NK-92 (cell line): ENCODE results near the gene CMTM3.
"Not testable (repeated sequence)": the region's sequence is repeated elsewhere in the genome, so short reads cannot be mapped to it uniquely, and the experiment has no call there.

Source experiments
- DNase-seq: peaks from one replicate; lab custom pipeline; 2025; ENCODE audit not compliant: unreplicated experiment; lab: John Stamatoyannopoulos, UW

CMTM3 gene

DNA sequence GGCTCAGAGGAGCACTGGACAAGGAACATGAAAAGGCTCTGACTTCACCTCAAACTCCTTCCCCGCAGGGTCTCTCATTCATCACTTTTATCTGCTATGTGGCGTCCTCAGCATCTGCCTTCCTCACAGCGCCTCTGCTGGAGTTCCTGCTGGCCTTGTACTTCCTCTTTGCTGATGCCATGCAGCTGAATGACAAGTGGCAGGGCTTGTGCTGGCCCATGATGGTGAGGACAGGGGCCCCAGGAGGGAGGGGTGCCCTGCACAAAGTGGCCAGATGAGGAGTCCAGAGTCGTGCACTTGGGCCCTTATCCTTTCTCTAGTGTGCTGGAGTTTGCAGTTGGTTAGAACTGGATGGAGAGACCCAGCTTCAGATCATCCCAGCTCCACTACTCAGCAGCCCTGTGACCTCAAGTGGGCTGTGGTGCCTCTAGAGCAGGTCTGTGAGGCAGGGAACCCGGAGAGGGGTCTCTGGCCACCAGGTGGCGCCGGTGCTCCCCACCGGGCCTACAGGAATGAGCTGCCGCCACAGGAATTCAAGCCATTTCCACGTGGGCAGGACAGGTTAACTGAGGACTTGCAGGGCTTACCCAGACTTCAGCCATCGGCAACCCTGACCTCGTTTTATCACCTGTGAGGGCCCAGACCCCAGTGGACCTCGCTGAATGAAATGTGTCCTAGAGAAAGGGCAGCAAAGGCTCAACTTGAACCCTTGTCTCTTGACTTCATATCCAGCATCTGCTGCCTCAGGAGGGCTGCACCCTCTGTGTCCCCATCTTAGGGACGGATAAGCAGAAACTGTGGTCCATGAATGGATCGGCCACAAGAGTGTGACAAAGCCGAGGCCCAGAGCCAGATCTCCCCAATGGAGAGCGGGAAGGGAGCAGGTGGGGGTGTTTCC, 4.0 kb downstream of the CMTM3 start:
- no peak for DNase-seq

DNA sequence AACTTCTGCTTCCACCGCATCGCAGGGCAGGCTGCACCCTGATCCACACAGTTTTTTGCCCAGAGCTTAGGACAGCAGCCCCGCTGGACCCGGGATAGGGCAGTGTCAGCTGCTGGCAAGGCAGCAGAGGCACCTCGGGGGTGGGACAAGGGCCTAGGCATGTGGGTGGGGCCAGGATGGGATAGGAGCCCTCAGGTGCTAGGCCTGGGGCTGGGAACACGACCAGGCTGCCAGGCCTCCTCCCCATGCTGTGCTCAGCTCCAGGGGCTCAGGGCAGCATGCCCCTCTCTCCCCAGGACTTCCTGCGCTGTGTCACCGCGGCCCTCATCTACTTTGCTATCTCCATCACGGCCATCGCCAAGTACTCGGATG, 4.6 kb downstream of the CMTM3 start:
- DNase-seq, result no peak

DNA sequence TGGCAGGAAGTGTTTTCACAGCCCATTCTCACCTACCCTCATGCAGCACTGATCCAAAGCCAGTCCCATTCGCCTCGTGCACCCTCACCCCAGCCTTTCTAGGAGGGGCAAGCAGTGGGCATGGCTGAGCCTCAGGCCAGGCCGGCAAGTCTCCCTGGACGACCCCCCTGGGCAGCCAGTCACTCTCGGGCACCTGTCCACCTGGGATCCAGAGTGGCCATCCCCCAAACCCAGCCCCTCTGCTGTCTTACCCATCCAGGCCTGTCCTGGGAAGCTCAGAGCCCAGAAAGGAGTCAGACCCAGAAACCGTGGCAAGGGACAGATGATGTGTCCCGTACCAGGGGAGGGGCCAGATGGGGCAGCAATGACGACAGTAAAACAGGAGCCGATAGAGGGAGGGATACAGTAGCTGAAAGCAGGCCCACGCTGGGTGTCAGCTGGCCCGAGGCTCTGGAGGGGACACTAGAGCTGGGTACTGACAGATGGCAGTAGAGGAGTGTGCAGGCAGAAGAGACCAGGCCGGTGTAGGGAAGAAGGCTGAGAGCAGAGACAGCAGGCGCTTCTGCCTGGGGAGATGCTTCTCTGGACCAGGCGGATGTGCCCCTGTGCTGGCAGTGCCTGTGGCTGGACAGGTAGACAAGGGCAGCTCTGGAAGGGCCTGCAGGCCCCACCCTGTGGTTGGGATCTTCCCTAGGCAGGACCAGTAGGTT, 5.8 kb downstream of the CMTM3 start:
- no peak for DNase-seq

DNA sequence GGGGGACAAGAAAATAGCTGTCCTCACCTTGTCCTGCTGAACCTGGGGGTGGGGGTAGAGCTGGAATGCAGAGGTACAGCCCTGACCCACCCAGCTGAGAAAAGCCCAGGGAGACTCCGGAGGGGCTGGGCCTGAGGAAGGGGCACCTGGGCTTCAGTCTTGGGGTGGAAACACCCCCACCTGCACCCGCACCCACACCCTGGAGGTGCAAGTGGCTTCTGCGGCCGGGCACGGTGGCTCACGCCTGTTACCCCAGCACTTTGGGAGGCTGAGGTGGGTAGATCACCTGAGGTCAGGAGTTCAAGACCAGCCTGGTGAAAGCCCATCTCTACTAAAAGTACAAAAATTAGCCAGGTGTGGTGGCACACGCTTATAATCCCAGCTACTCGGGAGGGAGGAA, 7.4 kb downstream of the CMTM3 start:
- not testable (repeated sequence) for DNase-seq

DNA sequence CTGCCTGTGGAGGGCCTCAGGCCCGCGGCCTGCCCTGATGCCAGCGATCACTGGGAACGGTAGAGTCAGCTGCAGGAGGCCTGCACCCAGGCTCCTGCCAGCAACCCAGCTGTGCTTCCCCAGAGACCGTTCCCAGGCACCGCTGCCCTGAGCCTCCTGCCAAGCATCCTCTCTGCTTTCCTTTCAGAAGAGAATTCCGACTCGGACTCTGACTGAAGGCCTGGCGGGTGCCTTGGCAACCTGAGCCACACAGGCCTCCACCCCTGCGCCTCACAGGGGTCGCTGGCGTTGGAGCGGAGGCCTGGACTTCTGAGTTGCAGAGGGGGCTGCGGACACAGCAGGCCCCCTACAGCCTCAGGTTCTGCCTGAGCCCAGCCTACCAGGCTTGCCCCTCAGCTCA, 7.9 kb downstream of the CMTM3 start:
- DNase-seq, result no peak

DNA sequence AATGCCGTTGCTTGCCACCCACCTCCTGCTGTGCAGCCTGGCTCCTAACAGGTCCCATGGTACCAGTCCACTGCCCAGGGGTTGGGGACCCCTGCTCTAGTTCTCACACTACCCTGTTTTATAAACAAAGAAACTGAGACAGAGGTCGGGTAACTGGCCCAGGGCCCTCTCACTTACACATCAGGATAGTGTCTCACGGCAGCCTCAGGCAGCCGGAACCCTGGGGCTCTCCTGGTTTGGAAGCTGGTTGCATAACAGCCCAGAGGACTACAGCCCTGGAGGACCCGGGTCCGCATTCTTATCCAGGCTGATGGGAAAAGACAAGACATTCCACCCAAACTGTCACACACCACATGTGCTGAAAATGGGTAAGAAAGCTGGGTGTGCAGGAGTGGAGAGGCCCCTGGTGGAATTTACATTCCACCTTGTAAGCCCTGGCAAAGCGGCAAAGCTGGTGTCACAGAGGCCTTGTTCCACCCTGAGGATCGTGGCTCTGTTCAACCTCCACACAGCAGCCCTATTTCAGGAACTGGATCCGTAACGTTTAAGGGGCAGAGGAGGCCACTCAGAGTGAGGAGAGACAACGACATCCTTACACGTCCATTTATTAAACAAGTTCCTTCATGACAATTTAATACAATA, 9.8 kb downstream of the CMTM3 start:
- no peak for DNase-seq

DNA sequence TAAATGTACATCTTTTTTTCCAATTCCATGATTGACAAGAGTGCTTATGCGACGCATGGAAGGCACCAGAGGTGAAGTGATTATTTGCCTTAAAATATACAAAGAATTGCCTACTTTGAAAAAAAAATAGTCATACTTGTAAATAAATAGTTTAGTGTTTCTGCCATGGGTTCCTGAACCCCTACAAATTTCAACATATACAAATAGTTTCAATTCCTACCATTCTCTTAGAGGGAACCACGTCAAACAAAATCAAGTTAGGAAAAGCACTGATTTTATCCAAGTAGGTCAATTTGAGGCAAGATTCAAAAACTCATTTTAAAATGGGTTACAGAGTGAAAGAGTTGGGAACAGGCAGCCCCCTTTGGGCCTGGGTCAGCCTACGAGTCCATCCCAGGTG, 11.7 kb downstream of the CMTM3 start:
- no peak for DNase-seq

DNA sequence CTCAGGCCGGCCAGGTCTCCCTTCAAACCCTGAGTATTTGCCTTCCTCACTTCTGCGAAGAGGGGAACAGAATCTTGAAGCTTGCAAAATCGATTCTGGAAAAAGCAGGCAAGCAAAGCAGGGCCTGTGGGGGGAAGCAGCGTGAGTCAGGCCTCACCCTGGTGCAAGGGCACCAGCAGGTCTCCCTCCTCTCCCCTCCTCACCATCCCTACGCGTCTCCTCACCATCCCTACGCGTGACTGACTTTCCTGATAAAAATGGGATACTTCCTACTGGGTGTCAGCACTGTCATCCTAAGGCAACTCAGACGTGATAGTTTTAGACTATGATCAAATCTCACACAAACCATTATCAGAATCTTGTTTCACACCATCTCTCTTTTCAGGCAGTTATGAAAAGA, 12.1 kb downstream of the CMTM3 start:
- DNase-seq, result no peak

DNA sequence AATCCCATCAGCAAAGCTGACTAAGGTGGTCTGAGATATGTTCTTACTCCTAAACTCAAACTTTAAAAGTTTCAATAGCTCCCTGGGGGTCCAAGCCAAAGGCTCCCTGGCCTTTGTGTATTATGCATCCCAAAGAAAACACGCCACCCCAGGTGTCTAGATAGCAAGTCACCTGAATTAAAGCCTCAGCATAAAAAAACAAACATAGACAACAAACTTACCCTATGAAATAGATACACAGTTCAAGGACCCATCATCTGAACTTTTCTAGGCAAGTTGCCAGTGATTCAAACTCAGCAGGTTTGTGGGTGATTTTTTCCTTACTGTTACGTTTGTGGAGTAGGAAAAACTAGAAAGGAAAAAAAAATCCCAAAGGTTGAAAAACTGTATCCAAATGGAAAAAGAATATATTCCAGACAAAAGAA, 12.5 kb downstream of the CMTM3 start:
- DNase-seq, result no peak

DNA sequence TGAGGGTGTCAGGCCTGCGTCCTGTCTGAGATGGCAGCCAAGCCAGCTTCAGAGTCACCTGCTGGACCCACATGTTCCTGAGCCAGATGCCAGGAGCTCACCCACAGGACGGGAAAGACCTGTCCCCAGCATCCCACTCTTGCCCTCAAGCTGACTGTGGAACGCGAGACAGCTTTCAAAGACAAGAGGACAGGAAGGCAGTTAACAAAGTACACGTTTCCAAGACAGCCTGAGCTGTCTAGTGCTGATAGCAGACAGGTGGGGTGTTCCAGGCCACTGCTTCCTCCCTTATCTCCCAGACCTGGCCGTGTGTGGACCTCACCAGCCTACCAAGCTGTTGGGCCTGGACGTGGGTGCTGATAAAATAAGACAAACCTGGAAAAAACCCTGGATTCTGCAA, 13.2 kb downstream of the CMTM3 start:
- DNase-seq, result no peak

DNA sequence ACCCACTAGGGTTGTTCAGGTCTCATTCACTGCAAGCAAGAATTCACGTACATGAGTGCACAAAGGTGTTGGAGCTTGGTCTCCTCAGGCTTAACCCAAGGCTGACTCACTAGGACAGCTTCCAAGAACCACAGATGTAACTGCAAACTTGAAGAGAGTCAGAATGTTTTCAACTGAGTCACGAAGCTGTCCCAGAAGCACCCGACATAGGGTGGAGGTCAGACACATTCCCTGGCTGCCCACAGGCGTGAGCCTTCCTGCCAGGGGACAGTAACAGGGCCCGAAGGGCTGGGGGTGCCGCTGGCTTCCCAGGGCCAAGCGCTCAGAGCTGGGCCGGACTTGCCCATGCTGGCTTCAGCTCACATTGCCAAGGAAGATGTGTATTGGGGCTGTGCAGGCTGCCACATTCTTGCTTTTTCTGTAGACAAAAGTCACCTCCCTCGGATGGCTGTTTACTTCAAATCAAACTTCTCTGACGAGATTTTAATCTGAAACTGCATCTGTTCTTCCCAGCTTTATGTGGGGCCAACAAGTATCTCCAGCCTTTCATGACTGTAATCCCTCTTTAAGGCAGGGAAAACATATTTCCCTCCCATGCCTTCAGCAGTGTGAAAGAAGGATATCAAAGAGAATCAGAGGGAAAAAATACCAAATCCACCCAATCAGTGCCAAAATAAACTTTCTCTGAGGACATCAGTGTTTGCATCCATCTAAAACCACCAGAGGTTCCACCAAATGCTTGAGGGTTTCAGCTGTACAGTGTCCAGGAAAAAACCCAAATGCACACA, 14.3 kb downstream of the CMTM3 start:
- DNase-seq, result no peak

DNA sequence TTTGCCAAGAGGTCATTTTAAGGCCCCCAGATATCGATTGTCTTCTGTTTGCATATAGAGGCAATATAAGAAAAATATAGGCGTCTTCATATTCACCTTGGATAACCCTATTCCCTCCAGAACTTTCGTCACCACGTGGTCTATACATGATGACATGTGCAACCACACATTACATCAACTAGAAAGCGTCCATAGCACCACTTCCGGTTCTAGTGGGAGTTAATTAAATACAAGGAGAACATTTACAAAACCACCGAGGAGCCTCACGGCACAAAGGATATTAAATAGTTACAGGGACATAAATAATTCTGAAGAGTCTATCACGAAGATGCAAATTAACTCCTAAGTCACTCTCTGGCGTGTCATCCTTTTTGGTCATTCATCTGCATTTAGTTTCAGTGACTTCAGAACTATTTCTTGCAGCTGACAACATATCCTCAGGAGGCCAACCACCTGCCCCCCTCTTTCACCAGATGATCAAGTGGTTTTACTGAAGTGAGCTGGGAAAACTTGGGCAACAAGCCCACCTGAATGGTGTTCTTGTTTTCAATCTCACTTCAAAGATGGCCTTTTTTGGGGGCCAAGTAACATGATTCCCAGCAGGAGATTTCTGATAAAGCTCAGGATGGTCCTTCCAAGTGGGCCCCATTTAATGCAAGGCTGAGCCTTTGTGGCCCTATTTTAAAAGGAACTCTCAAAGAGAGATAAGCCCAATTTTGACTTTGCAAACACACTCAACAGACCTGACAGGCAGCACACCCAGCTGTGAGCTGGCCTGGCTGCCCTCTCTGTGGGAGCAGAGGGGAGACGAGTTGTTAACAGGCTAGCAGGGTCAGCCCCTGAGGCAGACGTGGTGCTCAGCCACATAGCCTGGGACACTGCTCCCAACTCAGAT, 15.3 kb downstream of the CMTM3 start:
- no peak for DNase-seq

DNA sequence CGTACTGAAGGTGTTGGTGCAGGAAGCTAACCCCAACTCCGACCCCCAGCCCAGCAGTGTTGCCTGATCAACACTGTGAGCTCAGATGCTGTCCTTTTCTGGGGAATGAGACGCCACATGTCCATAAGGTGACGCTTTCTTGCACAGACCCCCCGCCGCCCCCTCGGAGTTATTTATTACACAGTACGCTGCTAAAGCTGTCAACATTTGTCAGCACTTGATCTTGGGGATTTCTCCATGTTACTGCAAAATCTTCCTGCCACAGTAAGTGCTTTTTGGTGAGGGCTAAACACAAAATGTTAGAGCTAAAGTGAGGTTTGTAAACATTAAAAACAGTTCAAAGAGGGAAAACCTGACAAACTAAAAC, 15.9 kb downstream of the CMTM3 start:
- no peak for DNase-seq

DNA sequence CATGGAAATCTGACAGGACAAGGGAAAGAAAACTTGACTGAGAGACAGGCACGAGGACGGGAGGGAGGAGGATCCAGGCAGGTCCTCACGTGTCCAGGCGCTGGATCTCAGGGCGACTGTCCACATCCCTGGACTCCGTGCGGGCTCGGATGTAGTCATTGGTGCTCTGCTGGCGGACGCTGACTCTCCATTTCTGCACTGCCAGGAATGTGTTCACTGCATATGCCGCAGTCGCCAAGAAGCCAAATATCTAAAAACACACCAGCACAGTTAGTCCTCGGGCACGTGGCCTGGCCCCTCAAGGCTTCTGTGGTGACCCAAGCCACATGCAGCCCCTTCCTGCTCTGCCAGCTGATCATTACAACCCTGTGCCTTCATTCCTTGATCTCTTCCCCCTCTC, 17.5 kb downstream of the CMTM3 start:
- no peak for DNase-seq

DNA sequence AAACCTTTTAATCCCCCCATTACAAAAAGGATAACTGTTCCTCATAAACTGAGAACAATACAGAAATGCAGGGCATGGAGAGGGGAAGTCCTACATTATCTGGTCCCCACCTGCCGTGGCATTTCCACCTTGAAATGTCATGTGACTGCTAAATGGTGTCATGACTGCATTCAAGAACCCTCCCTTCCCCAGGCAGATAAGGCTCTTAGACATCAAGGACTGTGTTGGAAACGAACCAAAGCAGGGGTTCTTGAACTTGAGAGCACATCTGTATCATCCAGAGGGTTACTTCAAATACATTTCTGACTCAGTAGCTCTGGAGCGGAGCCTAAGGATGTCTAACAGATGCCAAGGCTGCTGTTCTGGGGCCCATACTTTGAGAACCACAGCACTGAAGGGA, 18.4 kb downstream of the CMTM3 start:
- no peak for DNase-seq

DNA sequence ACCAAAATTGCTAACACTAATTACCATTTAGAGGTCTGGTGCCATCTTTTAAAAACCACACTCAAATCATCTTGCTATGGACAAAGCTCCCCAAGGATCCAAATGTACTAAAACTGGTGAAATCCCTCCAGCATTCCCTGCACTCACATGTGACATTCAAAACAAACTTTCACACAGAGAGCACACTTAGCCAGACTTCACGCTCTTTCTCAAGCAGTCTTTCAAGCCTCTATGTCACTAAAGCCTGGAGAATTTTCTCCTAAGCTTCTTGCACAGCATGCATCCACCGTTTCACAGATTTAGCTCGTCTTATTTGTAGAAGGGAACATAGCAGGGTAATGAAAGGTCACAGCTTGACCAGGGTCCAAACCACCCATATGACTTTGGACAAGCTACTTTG, 19.3 kb downstream of the CMTM3 start:
- no peak for DNase-seq

DNA sequence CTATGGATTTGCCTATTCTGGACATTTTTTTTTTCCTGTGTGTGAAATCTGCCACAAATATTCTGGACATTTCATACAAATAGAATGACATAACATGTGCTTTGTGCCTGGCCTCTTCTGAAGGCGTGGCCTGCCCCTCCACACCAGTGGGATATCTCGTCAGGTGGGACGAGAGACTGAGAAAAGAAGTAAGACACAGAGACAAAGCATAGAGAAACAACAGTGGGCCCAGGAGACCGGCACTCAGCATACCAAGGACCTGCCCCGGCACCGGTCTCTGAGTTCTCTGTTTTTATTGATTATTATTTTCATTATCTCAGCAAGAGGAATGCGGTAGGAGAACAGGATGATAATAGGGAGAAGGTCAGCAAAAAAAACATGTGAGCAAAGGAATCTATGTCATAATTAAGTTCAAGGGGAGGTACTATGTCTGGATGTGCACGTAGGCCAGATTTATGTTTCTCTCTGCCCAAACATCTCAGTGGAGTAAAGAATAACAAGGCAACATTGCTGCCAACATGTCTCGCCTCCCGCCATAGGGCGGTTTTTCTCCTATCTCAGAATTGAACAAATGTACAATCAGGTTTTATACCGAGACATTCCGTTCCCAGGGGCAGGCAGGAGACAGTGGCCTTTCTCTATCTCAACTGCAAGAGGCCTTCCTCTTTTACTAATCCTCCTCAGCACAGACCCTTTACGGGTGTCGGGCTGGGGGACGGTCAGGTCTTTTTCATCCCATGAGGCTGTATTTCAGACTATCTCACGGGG, 23.3 kb downstream of the CMTM3 start:
- not testable (repeated sequence) for DNase-seq

DNA sequence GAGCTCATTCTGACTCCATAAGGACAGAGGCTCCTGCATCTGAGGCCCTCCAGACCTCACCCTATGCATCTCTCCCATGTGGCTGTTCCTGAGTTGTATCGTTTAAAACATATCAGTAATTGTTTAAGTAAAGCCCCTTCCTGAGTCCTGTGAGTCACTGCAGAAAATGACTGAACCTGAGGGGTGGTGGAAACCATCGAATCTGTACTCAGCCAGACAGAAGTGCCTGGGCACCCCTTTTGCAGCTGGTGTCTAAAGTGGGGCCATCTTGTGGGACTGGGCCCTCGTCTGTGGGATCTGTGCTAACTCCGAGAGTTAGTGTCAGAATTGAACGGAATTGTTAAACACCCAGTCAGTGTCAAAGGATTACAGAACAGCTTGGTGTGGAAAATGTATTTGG, 25.4 kb downstream of the CMTM3 start:
- DNase-seq, result no peak

DNA sequence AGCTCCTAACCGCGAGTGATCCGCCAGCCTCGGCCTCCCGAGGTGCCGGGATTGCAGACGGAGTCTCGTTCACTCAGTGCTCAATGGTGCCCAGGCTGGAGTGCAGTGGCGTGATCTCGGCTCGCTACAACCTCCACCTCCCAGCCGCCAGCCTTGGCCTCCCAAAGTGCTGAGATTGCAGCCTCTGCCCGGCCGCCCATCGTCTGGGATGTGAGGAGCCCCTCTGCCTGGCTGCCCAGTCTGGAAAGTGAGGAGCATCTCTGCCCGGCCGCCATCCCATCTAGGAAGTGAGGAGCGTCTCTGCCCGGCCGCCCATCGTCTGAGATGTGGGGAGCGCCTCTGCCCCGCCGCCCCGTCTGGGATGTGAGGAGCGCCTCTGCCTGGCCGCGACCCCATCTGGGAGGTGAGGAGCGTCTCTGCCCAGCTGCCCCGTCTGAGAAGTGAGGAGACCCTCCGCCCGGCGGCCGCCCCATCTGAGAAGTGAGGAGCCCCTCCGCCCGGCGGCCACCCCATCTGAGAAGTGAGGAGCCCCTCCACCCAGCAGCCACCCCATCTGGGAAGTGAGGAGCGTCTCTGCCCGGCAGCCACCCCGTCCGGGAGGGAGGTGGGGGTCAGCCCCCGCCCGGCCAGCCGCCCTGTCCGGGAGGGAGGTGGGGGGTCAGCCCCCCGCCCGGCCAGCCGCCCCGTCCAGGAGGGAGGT, 26.2 kb downstream of the CMTM3 start:
- not testable (repeated sequence) for DNase-seq
